BLaER1 (cell line): ENCODE measurements around the gene KRTAP10-4.
A peak's percentile ranks its signal among the peaks of the same experiment; 100 is the strongest.
"Not testable (repeated sequence)": the region's sequence is repeated elsewhere in the genome, so short reads cannot be mapped to it uniquely, and the experiment has no call there.

Experiments used
- H3K27ac ChIP-seq: shearing (Covaris generic); formaldehyde crosslinking; 2 replicates; pipeline ENCODE4 v1.8.1; 2022
- H3K27me3 ChIP-seq: shearing (Covaris generic); formaldehyde crosslinking; 2 replicates; pipeline ENCODE4 v1.8.1; 2022
- H3K36me3 ChIP-seq: shearing (Covaris generic); formaldehyde crosslinking; 2 replicates; pipeline ENCODE4 v1.8.1; 2022
- H3K4me1 ChIP-seq: shearing (Covaris generic); formaldehyde crosslinking; 2 replicates; pipeline ENCODE4 v1.8.1; 2022
- H3K4me2 ChIP-seq: shearing (Covaris generic); formaldehyde crosslinking; 2 replicates; pipeline ENCODE4 v1.8.1; 2022
- H3K4me3 ChIP-seq: shearing (Covaris generic); formaldehyde crosslinking; 2 replicates; pipeline ENCODE4 v1.8.1; 2022
- H3K9ac ChIP-seq: shearing (Covaris generic); formaldehyde crosslinking; 2 replicates; pipeline ENCODE4 v1.8.1; 2022
- H3K9me3 ChIP-seq: shearing (Covaris generic); formaldehyde crosslinking; 2 replicates; pipeline ENCODE4 v1.8.1; 2022
- H4K20me1 ChIP-seq: shearing (Covaris generic); formaldehyde crosslinking; 2 replicates; pipeline ENCODE4 v1.8.1; 2022
- Cebpa-rat ChIP-seq: shearing (Covaris generic); IDR thresholded peaks from 2 replicates; pipeline ENCODE4 v1.8.1; 2022

Gene KRTAP10-4

DNA sequence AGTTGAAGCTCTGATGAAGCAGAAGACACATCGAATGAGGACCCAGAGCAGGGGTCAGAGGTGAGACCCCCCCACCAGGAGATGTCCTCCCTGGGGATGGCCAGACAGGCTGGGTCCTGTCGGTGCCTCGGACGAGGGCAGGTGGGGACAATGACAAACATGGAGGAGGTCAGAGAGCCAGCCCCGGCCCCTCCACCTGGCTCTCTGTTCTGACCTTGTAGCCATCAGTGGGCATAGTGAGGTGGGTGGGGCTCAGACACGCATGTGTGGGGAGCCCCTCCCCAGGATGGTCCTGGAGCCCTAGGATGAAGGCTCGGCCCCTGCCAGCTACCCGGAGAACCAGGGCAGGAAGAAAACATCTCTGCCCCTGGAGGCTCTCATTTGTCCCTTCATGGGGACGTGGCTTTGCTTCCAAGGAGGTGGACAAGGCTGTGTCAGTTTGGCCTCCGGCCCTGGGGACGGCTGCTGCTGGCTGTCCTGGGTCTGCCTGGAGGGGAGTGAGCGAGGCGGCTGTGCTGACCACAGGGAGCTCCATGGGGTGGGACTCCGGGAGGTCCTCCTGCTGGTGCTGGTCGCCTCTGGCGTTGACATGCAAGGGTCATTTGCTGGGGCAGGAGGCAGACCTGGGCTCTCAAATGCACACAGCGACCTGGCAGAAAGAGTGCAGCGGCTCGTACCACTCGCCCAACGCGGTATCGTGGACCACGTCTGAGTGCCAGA is 16.2 kb downstream of the KRTAP10-4 start:
- H3K9me3 ChIP-seq = peaks cover 6% of the 10 kb centered on the region; the same call in 1 of the 2 replicates
- H3K36me3 ChIP-seq = no peaks in the 10 kb centered on the region
- H3K4me2 ChIP-seq = no peak overlapping the region
- H3K4me3 ChIP-seq = no peak overlapping the region
- no peak for TF ChIP-seq Cebpa-rat
- H3K27ac ChIP-seq = no peak overlapping the region
- no peaks in the 10 kb centered on the region for H4K20me1 ChIP-seq
- H3K27me3 ChIP-seq = no peaks in the 10 kb centered on the region
- H3K9ac ChIP-seq = no peak overlapping the region
- H3K4me1 ChIP-seq = peaks cover 26% of the 10 kb centered on the region

DNA sequence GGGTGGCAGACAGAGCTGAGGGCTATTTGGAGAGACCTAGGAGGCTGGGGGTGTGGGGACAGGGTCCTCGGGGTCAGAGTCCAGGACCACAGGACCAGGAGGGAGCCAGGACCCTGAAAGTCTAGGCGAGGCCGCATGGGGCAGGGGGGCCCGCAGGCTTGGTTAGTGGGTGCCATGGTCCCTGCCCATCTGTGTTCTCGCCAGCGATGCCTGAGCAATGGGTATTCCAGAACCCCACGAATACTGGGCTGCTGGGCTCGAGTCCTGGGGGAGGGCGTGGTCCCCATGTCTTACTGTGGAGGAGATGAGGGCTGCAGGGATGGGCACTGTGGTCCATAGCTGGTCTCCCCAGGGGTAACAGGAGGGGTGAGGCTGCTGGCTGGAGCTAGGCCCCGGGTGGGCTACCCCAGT is 16.8 kb downstream of the KRTAP10-4 start:
- no peaks in the 10 kb centered on the region for H3K36me3 ChIP-seq
- H3K27me3 ChIP-seq = no peaks in the 10 kb centered on the region
- peaks cover 32% of the 10 kb centered on the region for H3K4me1 ChIP-seq
- H4K20me1 ChIP-seq = no peaks in the 10 kb centered on the region
- H3K4me3 ChIP-seq = no peak overlapping the region
- H3K9ac ChIP-seq = no peak overlapping the region
- H3K4me2 ChIP-seq = no peak overlapping the region
- no peak overlapping the region for H3K27ac ChIP-seq
- H3K9me3 ChIP-seq = peaks cover 6% of the 10 kb centered on the region; the same call in 1 of the 2 replicates
- TF ChIP-seq Cebpa-rat = no peak

DNA sequence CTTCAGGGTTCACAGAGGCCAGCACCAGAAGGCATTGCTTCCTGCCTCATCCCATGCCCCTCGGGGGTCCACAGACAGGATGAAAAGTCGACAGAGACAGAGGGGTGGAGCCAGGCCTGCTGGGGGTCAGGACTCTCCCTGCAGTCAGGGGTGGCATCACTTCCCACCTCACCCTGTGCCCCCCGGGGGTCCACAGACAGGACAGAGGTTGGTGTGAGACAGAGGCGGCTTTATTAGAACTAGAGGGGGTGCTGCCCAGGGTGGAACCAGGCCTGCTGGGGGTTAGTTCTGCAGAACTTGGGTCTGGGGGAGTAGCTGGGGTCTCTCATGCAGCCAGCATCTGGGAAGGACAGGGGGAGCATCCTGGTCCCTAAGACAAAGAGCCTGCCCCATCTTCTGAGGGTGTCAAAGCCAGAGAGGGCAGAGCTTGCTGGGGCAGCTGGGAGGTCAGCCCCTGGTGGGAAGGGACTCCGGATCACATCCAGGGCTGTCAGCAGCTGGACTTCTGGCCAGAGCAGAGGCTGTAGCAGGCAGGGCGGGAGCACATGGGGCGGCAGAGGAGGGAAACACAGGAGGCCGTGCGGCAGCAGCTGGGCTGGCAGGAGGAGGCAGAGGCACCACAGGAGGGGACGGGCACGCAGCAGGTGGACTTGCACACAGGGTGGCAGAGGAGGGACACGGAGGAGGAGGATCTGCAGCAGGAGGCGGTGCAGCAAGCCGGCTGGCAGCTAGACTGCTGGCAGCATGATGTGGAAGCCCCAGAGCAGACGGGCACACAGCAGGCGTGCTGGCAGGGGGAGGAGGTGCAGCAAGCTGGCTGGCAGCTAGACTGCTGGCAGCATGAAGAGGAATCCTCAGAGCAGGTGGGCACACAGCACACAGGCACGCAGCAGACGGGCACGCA is 17.6 kb downstream of the KRTAP10-4 start:
- not testable (repeated sequence) for H4K20me1 ChIP-seq, H3K4me3 ChIP-seq, H3K36me3 ChIP-seq, H3K27ac ChIP-seq, H3K27me3 ChIP-seq, H3K9me3 ChIP-seq, H3K9ac ChIP-seq, H3K4me2 ChIP-seq
- peaks cover 33% of the 10 kb centered on the region for H3K4me1 ChIP-seq

DNA sequence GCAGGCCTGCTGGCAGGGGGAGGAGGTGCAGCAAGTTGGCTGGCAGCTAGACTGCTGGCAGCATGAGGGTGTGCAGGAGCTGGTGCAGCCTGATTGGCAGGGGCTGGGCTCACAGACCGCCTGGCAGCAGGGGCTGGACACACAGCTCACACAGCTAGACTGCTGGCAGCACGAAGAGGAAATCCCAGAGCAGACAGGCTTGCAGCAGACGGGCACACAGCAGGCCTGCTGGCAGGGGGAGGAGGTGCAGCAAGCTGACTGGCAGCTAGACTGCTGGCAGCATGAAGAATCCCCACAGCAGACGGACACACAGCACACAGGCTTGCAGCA is 18.2 kb downstream of the KRTAP10-4 start:
- not testable (repeated sequence) for H4K20me1 ChIP-seq, H3K4me3 ChIP-seq, H3K27me3 ChIP-seq, H3K9ac ChIP-seq, H3K27ac ChIP-seq, H3K36me3 ChIP-seq, H3K9me3 ChIP-seq, H3K4me2 ChIP-seq
- peaks cover 33% of the 10 kb centered on the region for H3K4me1 ChIP-seq

DNA sequence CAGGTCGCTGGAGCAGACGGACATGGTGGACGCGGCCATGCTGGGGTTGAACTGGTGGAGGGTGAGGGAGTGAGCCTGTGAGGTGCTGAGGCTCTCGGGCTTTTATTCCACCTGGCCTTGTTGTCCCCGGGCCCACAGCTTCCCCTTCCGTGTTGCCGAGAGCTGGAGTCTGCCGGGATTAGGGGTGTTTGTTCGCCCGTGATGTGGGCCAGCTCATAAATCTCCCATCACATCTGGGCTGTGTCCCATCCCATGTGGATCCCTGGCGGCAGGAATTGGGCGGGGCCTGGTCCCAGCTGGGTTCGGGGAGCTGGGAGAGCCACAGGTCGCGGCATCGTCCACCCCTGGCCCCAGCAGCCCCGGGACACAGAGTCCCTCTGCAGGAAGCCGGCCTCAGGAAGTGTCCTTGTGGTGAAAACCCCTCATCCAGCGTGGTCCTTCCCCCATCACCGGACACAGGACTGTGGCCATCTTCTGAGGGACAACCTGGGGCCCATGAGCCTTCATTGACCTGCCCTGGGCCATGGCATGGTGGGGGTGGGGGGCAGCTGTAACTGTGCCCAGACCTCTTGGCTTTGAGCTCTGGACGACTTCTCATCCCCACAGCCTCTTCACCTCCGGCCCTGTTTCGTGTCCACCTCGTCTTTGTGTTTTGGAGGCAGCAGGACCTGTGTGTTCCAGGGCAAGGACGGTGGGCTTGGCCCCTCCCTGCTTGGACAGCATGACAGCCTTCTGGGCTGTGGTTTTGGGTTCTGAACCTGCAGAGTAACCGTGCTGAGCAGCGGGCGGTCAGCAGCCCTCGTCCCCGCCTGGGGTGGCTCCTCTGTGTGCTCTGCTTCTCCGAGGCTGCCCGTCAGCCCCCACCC is 19.1 kb downstream of the KRTAP10-4 start, which contains the start of gene KRTAP10-6:
TSS of gene KRTAP10-6 (minus strand) at position 60 of the 866 bp plus-strand sequence. CDS start at position 39, 21 bp downstream.
- Histone ChIP-seq H3K27me3 (no peaks in the 10 kb centered on the region), H3K27ac (peak within 1 kb of the TSS; percentile 61), H3K9me3 (no peaks in the 10 kb centered on the region), H3K4me1 (peaks cover 33% of the 10 kb centered on the region), H4K20me1 (no peaks in the 10 kb centered on the region), H3K4me2 (peak within 1 kb of the TSS; percentile 82), H3K4me3 (no peak within 1 kb of the TSS), H3K36me3 (no peaks in the 10 kb centered on the region), H3K9ac (peak within 1 kb of the TSS; percentile 17; the same call in 1 of the 2 replicates)
- no peak for TF ChIP-seq Cebpa-rat

DNA sequence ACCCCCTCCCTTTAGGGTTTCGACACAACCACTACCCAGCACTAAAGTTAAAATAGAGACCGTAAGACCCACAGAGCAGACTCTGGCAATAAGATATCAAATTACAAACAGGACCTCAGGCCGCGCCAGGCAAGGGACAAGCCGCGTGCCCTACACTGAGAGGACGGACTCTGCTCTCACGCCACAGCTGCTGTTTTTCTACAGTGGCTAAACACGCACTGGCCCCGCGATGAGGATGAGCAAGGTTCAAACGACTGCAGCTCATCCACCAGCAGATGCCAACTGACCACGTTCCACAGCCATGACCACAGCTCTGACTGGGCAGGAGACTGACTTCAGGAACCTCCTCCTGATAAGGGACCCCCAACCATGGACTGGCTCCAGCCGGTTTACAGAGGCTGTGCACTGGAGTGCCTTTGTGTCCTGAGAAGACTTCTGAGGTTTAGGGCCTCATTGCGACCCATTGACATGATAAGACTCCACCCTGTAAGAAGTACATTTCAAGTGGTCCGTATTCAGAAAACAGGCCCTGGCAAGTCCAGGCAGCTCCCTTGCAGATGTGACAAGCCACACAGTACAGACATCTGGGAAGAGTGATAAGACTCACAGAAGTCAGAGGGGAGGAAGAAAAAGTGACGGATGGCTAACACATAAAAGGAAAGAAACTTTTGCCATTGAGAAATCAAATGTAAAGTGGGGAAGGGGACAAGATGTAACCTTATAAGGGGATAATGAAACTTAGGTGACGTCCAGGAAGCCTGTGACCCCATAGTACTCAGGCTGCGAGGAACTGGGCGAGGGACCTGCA is 20.3 kb downstream of the KRTAP10-4 start:
- no peaks in the 10 kb centered on the region for H3K27me3 ChIP-seq
- no peak for TF ChIP-seq Cebpa-rat
- H4K20me1 ChIP-seq = no peaks in the 10 kb centered on the region
- H3K9ac ChIP-seq = peak overlapping the region; percentile 17; the same call in 1 of the 2 replicates
- H3K9me3 ChIP-seq = no peaks in the 10 kb centered on the region
- H3K27ac ChIP-seq = peak overlapping the region; percentile 61; the same call in 1 of the 2 replicates
- no peaks in the 10 kb centered on the region for H3K36me3 ChIP-seq
- no peak overlapping the region for H3K4me3 ChIP-seq
- H3K4me2 ChIP-seq = peak overlapping the region; percentile 82
- H3K4me1 ChIP-seq = peaks cover 33% of the 10 kb centered on the region

DNA sequence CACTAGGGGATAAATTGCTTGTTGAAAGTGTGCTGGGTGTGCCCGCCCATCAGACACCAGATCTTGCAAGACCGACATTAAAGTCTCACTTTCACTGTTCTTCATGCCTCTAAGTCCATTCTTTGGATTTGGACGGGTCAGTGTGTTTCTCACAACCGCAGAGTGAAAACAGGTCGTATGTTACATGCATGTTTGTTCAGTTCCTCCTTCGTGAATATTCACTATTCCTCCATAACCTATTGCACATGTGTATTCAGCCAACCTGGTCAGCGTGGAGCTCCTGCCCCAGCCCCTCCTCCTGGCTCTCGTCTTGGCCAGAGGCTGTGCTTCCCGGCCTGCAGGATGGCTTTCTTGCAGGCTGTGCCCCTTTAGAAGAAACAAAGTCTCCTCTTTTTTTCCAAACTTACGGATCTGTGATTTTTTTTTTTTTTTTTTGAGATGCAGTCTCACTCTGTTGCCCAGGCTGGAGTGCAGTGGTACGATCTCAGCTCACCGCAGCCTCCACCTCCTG is 20.9 kb downstream of the KRTAP10-4 start:
- Histone ChIP-seq H3K4me3 (no peak overlapping the region), H3K9me3 (no peaks in the 10 kb centered on the region), H4K20me1 (no peaks in the 10 kb centered on the region), H3K27ac (peak overlapping the region; percentile 61; the same call in 1 of the 2 replicates), H3K27me3 (no peaks in the 10 kb centered on the region), H3K4me1 (peaks cover 33% of the 10 kb centered on the region), H3K9ac (no peak overlapping the region), H3K4me2 (peak overlapping the region; percentile 82), H3K36me3 (no peaks in the 10 kb centered on the region)
- no peak for TF ChIP-seq Cebpa-rat

DNA sequence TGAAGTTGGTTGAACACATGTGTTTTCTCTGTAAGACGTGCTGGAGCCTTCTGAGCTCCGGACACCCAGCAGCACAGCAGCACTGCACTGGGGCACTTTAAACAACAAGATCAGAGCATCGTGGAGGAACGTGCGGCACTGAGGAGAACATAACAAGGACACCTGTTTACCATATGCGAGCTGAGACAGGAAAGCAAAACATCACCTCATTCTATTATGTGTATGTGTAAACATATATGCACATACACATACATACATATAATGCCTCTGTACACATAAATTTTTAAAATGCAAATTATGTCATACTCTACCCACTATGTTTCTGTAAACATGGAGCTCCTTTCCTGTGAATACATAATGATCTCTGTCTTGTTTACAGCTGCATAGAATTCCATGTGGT is 22.0 kb downstream of the KRTAP10-4 start:
- no peaks in the 10 kb centered on the region for H3K27me3 ChIP-seq
- H3K9ac ChIP-seq = no peak overlapping the region
- TF ChIP-seq Cebpa-rat = no peak
- no peak overlapping the region for H3K4me3 ChIP-seq
- peaks cover 33% of the 10 kb centered on the region for H3K4me1 ChIP-seq
- H4K20me1 ChIP-seq = no peaks in the 10 kb centered on the region
- H3K9me3 ChIP-seq = no peaks in the 10 kb centered on the region
- peak overlapping the region; percentile 82; the same call in 1 of the 2 replicates for H3K4me2 ChIP-seq
- no peaks in the 10 kb centered on the region for H3K36me3 ChIP-seq
- no peak overlapping the region for H3K27ac ChIP-seq
